Skeletal muscle satellite cell (primary cell): ENCODE data around the gene TRAIP.
A peak's percentile ranks its signal among the peaks of the same experiment; 100 is the strongest.

Experiments used
- H3K27me3 ChIP-seq: 2 replicates; pipeline ENCODE4 v1.7.0; 2013; ENCODE audit warnings: low read length; ENCODE audit not compliant: control insufficient read depth, insufficient read depth
- H3K36me3 ChIP-seq: 2 replicates; pipeline ENCODE4 v1.7.0; 2013; ENCODE audit warnings: mild to moderate bottlenecking, control low read depth, low read length; ENCODE audit not compliant: insufficient read depth
- H3K4me1 ChIP-seq: 2 replicates; pipeline ENCODE4 v1.7.0; 2013; ENCODE audit warnings: low read length; ENCODE audit not compliant: control insufficient read depth, insufficient read depth
- H3K4me2 ChIP-seq: 2 replicates; pipeline ENCODE4 v1.7.0; 2013; ENCODE audit warnings: mild to moderate bottlenecking, low read length
- H3K4me3 ChIP-seq: 2 replicates; pipeline ENCODE4 v1.7.0; 2013; ENCODE audit warnings: low read length
- H3K9ac ChIP-seq: 2 replicates; pipeline ENCODE4 v1.7.0; 2013; ENCODE audit warnings: mild to moderate bottlenecking, low read depth, low read length, moderate library complexity
- H3K9me3 ChIP-seq: replicated peaks from 2 replicates; pipeline ENCODE4 v1.7.0; 2013; ENCODE audit warnings: mild to moderate bottlenecking, control low read depth, low read length

The TRAIP gene

DNA sequence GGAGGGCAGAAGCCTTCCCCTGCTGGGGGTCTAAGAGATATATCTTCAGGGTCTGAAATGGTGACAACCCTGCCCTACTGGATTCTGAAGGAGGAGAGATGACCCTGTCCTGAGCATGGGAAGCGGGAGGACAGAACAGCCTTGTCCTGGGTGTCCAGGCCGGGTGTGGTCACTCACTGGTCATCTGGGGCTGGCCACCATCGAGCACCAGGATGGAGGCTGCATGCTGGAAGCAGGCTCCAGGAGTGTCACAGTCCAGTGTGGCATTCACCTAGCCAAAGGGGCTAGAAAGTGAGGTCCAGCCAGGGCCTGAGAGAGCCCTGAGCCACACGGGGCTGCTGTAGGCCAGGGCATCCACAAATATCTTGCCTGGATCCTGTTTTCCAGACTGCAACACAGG is 61.9 kb downstream of the TRAIP start:
- Histone ChIP-seq H3K9me3 (no peaks in the 10 kb centered on the region), H3K4me2 (no peak overlapping the region), H3K27me3 (peaks cover 10% of the 10 kb centered on the region), H3K36me3 (no peaks in the 10 kb centered on the region), H3K9ac (no peak overlapping the region), H3K4me1 (peaks cover 5% of the 10 kb centered on the region), H3K4me3 (no peak overlapping the region)

- H3K36me3 ChIP-seq, result no peaks in the 10 kb centered on the region
- peaks cover 10% of the 10 kb centered on the region for H3K27me3 ChIP-seq
- H3K4me3 ChIP-seq, result no peak overlapping the region
- H3K4me1 ChIP-seq, result no peaks in the 10 kb centered on the region
- no peak overlapping the region for H3K4me2 ChIP-seq
- H3K9ac ChIP-seq, result no peak overlapping the region
- no peaks in the 10 kb centered on the region for H3K9me3 ChIP-seq
These were observed 62.8 kb downstream of the TRAIP start for GRCh38 chr3:49793486-49794085.

- Histone ChIP-seq H3K4me3 (no peak overlapping the region), H3K4me1 (no peaks in the 10 kb centered on the region), H3K9me3 (no peaks in the 10 kb centered on the region), H3K4me2 (no peak overlapping the region), H3K27me3 (peaks cover 10% of the 10 kb centered on the region), H3K9ac (no peak overlapping the region), H3K36me3 (no peaks in the 10 kb centered on the region)
These were observed 63.8 kb downstream of the TRAIP start for GRCh38 chr3:49792371-49793150.

GRCh38 chr3:49791571-49791970 is 64.8 kb downstream of the TRAIP start:
- no peak overlapping the region for H3K4me3 ChIP-seq
- no peaks in the 10 kb centered on the region for H3K9me3 ChIP-seq
- H3K4me1 ChIP-seq, result peaks cover 7% of the 10 kb centered on the region
- H3K36me3 ChIP-seq, result no peaks in the 10 kb centered on the region
- no peak overlapping the region for H3K4me2 ChIP-seq
- peaks cover 10% of the 10 kb centered on the region for H3K27me3 ChIP-seq
- H3K9ac ChIP-seq, result no peak overlapping the region

GRCh38 chr3:49790626-49791411 is 65.5 kb downstream of the TRAIP start:
- Histone ChIP-seq H3K9ac (no peak overlapping the region), H3K4me1 (peaks cover 7% of the 10 kb centered on the region), H3K36me3 (no peaks in the 10 kb centered on the region), H3K27me3 (peaks cover 10% of the 10 kb centered on the region), H3K4me2 (no peak overlapping the region), H3K9me3 (no peaks in the 10 kb centered on the region), H3K4me3 (no peak overlapping the region)

GRCh38 chr3:49788056-49788455 is 68.3 kb downstream of the TRAIP start:
- Histone ChIP-seq H3K4me3 (no peak overlapping the region), H3K9me3 (no peaks in the 10 kb centered on the region), H3K9ac (no peak overlapping the region), H3K27me3 (peaks cover 10% of the 10 kb centered on the region), H3K4me2 (no peak overlapping the region), H3K4me1 (peaks cover 14% of the 10 kb centered on the region), H3K36me3 (no peaks in the 10 kb centered on the region)

GRCh38 chr3:49787536-49787935 is 68.8 kb downstream of the TRAIP start:
- H3K4me1 ChIP-seq, result peaks cover 14% of the 10 kb centered on the region
- no peaks in the 10 kb centered on the region for H3K9me3 ChIP-seq
- no peaks in the 10 kb centered on the region for H3K36me3 ChIP-seq
- H3K4me2 ChIP-seq, result no peak overlapping the region
- H3K4me3 ChIP-seq, result no peak overlapping the region
- peaks cover 8% of the 10 kb centered on the region for H3K27me3 ChIP-seq
- H3K9ac ChIP-seq, result no peak overlapping the region

DNA sequence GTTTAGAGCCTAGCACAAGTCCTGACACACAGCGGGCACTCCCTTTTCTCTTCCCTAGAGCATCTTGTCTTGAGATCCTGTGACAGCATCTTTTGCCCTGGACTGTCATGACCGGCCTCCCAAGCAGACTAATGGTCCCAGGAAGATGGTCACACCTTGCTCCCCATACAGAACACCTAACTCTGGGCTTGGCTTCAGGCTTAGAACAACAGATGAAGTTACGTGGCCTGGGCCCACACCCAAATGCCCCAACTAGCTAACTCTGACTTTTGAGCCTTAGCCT is 69.2 kb downstream of the TRAIP start:
- Histone ChIP-seq H3K9ac (peak overlapping the region; percentile 92), H3K4me3 (peak overlapping the region; percentile 68), H3K4me1 (peaks cover 14% of the 10 kb centered on the region), H3K9me3 (no peaks in the 10 kb centered on the region), H3K27me3 (peaks cover 4% of the 10 kb centered on the region), H3K36me3 (no peaks in the 10 kb centered on the region), H3K4me2 (peak overlapping the region; percentile 79)

GRCh38 chr3:49786357-49787181 is 69.8 kb downstream of the TRAIP start, which contains the start of gene IP6K1:
IP6K1 (minus strand) TSS chr3:49786542; CDS start chr3:49748040, 38,502 bp downstream.
- Histone ChIP-seq H3K27me3 (no peaks in the 10 kb centered on the region), H3K4me2 (peak within 1 kb of the TSS; percentile 96), H3K36me3 (peaks cover 2% of the 10 kb centered on the region), H3K4me3 (peak within 1 kb of the TSS; percentile 82), H3K9ac (peak within 1 kb of the TSS; percentile 92), H3K9me3 (no peaks in the 10 kb centered on the region), H3K4me1 (peaks cover 14% of the 10 kb centered on the region)

- no peaks in the 10 kb centered on the region for H3K9me3 ChIP-seq
- peaks cover 14% of the 10 kb centered on the region for H3K4me1 ChIP-seq
- no peaks in the 10 kb centered on the region for H3K27me3 ChIP-seq
- peak overlapping the region; percentile 82 for H3K4me3 ChIP-seq
- H3K36me3 ChIP-seq, result peaks cover 6% of the 10 kb centered on the region
- peak overlapping the region; percentile 96 for H3K4me2 ChIP-seq
- H3K9ac ChIP-seq, result peak overlapping the region; percentile 92
These were observed 70.6 kb downstream of the TRAIP start for GRCh38 chr3:49785565-49786356.
